Measurements from ENCODE around the gene SEPTIN5.

DNA sequence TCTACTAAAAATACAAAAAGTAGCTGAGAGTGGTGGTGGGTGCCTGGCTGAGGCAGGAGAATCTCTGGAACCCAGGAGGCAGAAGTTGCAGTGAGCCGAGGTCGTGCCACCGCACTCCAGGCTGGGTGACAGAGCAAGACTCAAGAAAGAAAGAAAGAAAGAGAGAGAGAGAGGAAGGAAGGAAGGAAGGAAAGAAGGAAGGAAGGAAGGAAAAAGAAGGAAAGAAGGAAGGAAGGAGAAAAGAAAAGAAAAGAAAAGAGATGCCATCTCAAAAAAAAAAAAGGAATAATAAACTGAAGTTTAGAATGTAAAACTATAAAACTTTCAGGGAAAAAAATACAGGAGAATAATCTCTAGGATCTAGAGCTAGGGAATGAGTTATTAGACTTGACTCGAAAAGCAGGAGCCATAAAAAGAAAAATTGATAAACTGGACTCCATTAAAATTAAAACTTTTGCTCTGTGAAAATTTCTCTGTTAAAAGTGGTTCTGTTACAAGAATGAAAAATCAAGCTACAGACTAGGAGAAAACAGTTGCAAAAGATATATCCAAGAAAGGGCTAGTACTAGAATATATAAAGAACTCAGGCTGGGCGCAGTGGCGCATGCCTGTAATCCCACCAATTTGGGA lies 13.4 kb upstream of the SEPTIN5 start:
- TF ChIP-seq, protein P1, sequence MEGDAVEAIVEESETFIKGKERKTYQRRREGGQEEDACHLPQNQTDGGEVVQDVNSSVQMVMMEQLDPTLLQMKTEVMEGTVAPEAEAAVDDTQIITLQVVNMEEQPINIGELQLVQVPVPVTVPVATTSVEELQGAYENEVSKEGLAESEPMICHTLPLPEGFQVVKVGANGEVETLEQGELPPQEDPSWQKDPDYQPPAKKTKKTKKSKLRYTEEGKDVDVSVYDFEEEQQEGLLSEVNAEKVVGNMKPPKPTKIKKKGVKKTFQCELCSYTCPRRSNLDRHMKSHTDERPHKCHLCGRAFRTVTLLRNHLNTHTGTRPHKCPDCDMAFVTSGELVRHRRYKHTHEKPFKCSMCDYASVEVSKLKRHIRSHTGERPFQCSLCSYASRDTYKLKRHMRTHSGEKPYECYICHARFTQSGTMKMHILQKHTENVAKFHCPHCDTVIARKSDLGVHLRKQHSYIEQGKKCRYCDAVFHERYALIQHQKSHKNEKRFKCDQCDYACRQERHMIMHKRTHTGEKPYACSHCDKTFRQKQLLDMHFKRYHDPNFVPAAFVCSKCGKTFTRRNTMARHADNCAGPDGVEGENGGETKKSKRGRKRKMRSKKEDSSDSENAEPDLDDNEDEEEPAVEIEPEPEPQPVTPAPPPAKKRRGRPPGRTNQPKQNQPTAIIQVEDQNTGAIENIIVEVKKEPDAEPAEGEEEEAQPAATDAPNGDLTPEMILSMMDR (IDR thresholded peaks at IDR 0.05): no peak
- TF ChIP-seq POLR2A (IDR thresholded peaks at IDR 0.05): no peak
